PC-9 (cell line): Measurements from ENCODE around the gene CD99.

Experiments
- CTCF ChIP-seq: fragments of 200-600 bp; sonication (generic); conservative IDR thresholded peaks from 2 replicates; pipeline ENCODE4 v1.6.1; 2017; ENCODE audit warnings: mixed run types, antibody characterized with exemption, mild to moderate bottlenecking, moderate library complexity
- EZH2 ChIP-seq: fragments of 200-600 bp; sonication (generic); IDR thresholded peaks from 2 replicates; pipeline ENCODE4 v1.8.0; 2017; ENCODE audit warnings: antibody characterized with exemption, low read depth

- TF ChIP-seq CTCF (no peak), EZH2 (no peak)
Observed at GRCh38 chrX:2784026-2784425, 92.9 kb downstream of the CD99 start.
